HepG2 (cell line): ENCODE data around the gene MAGEH1. TPM values are rescaled to one million over a fixed set of nuclear protein-coding genes. Genes with fewer than 3 reads are reported as not detected.
A peak's percentile ranks its signal among the peaks of the same experiment; 100 is the strongest.

Source experiments
- ATAC-seq: fragments of 200-7000 bp; cut with Tn5 transposase; 3 replicates; pipeline ENCODE4 v1.9.1; 2020; ENCODE audit warnings: mild to moderate bottlenecking, moderate library complexity
- BruUV-seq: library from RNA; stranded (reverse); fragments of 400-500 nt; replicated peaks from 2 replicates; lab custom pipeline; 2021; lab: Mats Ljungman, UMichigan
- CTCF ChIA-PET: fragments of 300-600 bp; formaldehyde crosslinking; extraction: SDS; loops from one replicate; lab custom pipeline; 2021; ENCODE audit warnings: low total read pairs, inconsistent platforms, low intra/inter-chr PET ratio; lab: Yijun Ruan, JAX
- POLR2A ChIA-PET: fragments of 350-600 bp; sonication (Branson Sonifier 250); formaldehyde crosslinking; loops from one replicate; lab custom pipeline; 2020; ENCODE audit warnings: antibody characterized with exemption, inconsistent platforms; lab: Yijun Ruan, JAX
- DNase-seq: peaks from one replicate; pipeline ENCODE4 v3.0.0-alpha.2; 2015; ENCODE audit warnings: low spot score
- FAIRE-seq: peaks from 3 replicates; lab custom pipeline; 2011; peaks lifted over from hg19 to GRCh38; lab: Jason Lieb, UNC
- H2AFZ ChIP-seq: one replicate; pipeline ENCODE4 v1.6.1; 2011; ENCODE audit warnings: low read length, inconsistent platforms
- H3K27ac ChIP-seq: fragments of 300-600 bp; 3 replicates; pipeline ENCODE4 v1.8.0; 2011; ENCODE audit warnings: mixed run types, mild to moderate bottlenecking, mixed read lengths, low read length, inconsistent platforms; ENCODE audit not compliant: insufficient read depth; ENCODE audit errors: extremely low read length
- H3K27me3 ChIP-seq, 2 experiments: fragments of 200-600 bp in 1 of 2; 2 replicates in 1 of 2; 3 replicates in 1 of 2; pipeline versions ENCODE4 v1.6.0 to v1.8.0; 2011; ENCODE audit warnings: low read length in 2 of 2, mild to moderate bottlenecking in 2 of 2, moderate library complexity in 2 of 2, inconsistent platforms in 1 of 2; ENCODE audit not compliant: insufficient read depth in 2 of 2, control insufficient read depth in 1 of 2
- H3K36me3 ChIP-seq, 2 experiments: fragments of 200-600 bp in 1 of 2; replicated peaks in 1 of 2; 2 replicates in 1 of 2; 3 replicates in 1 of 2; pipeline versions ENCODE4 v1.5.1 to v1.8.0; 2011; ENCODE audit warnings: low read length in 2 of 2, inconsistent platforms in 1 of 2; ENCODE audit not compliant: insufficient read depth in 2 of 2, control insufficient read depth in 1 of 2
- H3K4me1 ChIP-seq: 2 replicates; pipeline ENCODE4 v1.5.1; 2012; ENCODE audit warnings: low read length, inconsistent platforms; ENCODE audit not compliant: insufficient read depth
- H3K4me2 ChIP-seq: 2 replicates; pipeline ENCODE4 v1.6.0; 2011; ENCODE audit warnings: low read depth, low read length, inconsistent platforms
- H3K4me3 ChIP-seq, 3 experiments: fragments of 200-600 bp in 1 of 3; sonication (generic), shearing (Covaris generic) in 1 of 3; replicated peaks in 1 of 3; 2 replicates each; pipeline ENCODE4 v1.5.1; 2011 to 2016; ENCODE audit warnings: low read length in 3 of 3, inconsistent platforms in 2 of 3, low read depth in 2 of 3, mild to moderate bottlenecking in 2 of 3, control low read depth in 1 of 3, mixed read lengths in 1 of 3; ENCODE audit not compliant: insufficient read depth in 1 of 3
- H3K79me2 ChIP-seq: one replicate; pipeline ENCODE4 v1.6.1; 2011; ENCODE audit warnings: low read length, inconsistent platforms; ENCODE audit not compliant: insufficient read depth
- H3K9ac ChIP-seq: 2 replicates; pipeline ENCODE4 v1.6.0; 2011; ENCODE audit warnings: mild to moderate bottlenecking, low read depth, low read length, inconsistent platforms; ENCODE audit not compliant: insufficient read depth
- H3K9me3 ChIP-seq: 2 replicates; pipeline ENCODE4 v1.5.1; 2012; ENCODE audit warnings: mild to moderate bottlenecking, low read length
- H4K20me1 ChIP-seq: 2 replicates; pipeline ENCODE4 v1.6.0; 2011; ENCODE audit warnings: inconsistent platforms, mild to moderate bottlenecking, low read length, moderate library complexity; ENCODE audit not compliant: insufficient read depth
- MAFF ChIP-seq: IDR thresholded peaks from 2 replicates; pipeline ENCODE4 v1.6.1; 2011; ENCODE audit warnings: low read depth, low read length, improper control_type of control experiment
- MAFK ChIP-seq, 2 experiments: IDR thresholded peaks in 1 of 2; conservative IDR thresholded peaks in 1 of 2; 2 replicates each; pipeline ENCODE4 v1.6.1; 2011; ENCODE audit warnings: improper control_type of control experiment in 2 of 2, low read length in 2 of 2
- SNAI1 ChIP-seq: sonication (generic); formaldehyde crosslinking; IDR thresholded peaks from 2 replicates; pipeline ENCODE4 v1.5.0; 2020; ENCODE audit warnings: mild to moderate bottlenecking, missing genetic modification reagents, borderline replicate concordance
- XBP1 ChIP-seq: sonication (generic); formaldehyde crosslinking; IDR thresholded peaks from 2 replicates; pipeline ENCODE4 v1.5.0; 2020; ENCODE audit warnings: missing genetic modification reagents
- WGBS: methylation state at CpG from one replicate; pipeline ENCODE4 v1.1.6; 2017; ENCODE audit warnings: low lambda C conversion rate; 5-methylcytosine and 5-hydroxymethylcytosine counted together
- in situ Hi-C: cut with HindIII; loops from 2 replicates; pipeline ENCODE4 v1.10.0; 2017; ENCODE audit warnings: low pct_unique_long_range_greater_than_20kb; ENCODE audit not compliant: extremely low pct_ligation_motif_present
- intact Hi-C: fragments of 100-400 bp; cut with micrococcal nuclease; formaldehyde crosslinking; loops from one replicate; pipeline ENCODE4 v1.10.0; 2022; ENCODE audit not compliant: unreplicated experiment
- microRNA-seq: library from miRNA; unstranded; fragments of <30 nt; microRNA quantifications from one replicate; pipeline ENCODE4, GENCODE V29; 2020
- polyA plus RNA-seq, 8 experiments: library from polyadenylated mRNA; depleted of rRNA in 3 of 8; stranded (reverse) in 7 of 8; unstranded in 1 of 8; fragments of >200 nt; fragmentation: Illumina TruSeq in 4 of 8; extraction: Trizol in 4 of 8; gene quantifications; 2 replicates each; pipeline versions ENCODE4 v1.2.1 to v1.2.3, GENCODE V29; 2011 to 2016; ENCODE audit warnings: low read depth in 4 of 8, missing spikeins in 1 of 8, mixed read lengths in 1 of 8; ENCODE audit not compliant: insufficient read depth in 1 of 8
- small RNA-seq, 3 experiments: library from RNA; depleted of rRNA; stranded (forward); fragments of <200 nt; gene quantifications; one replicate each; pipeline ENCODE3, GENCODE V24; 2012; ENCODE audit warnings: low read depth in 2 of 3, low replicate concordance in 1 of 3; ENCODE audit not compliant: insufficient read length in 3 of 3, insufficient read depth in 2 of 3
- total RNA-seq, 5 experiments: library from RNA; depleted of rRNA; stranded (reverse); fragments of >200 nt; fragmentation: Illumina TruSeq; extraction: Trizol; gene quantifications; 2 replicates each; pipeline ENCODE4 v1.2.3, GENCODE V29; 2016; ENCODE audit warnings: low read depth in 1 of 5

Gene MAGEH1
- total and polyA plus RNA-seq, 2 of the 13 experiments (the other 11 are each of a cell fraction or from before 2014, with no cell fraction given), result 3.8 to 5.0 TPM

DNA sequence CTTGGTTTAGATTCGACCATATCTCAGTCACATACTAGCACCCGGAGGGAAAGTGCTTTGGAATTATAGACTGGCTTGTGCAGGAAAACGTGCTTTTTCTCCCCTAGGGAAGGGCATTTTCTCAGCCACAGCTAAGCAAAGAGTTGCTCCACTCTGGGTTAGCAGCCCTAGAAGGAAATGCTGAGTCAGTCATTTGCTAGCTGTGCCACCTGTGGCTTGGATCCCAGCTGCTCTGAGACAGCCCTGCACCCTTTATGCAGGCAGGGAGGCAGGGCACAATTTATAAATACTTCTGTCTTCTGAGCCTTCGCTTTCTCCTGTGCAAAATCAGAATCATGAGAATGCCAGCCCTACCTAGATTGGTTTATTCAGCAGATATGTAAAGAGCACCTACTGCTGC, 39.0 kb downstream of the MAGEH1 start:
- in situ Hi-C loops, result no loop called here
- H3K4me3 ChIP-seq, result no peak overlapping the region
- no peak overlapping the region for H3K4me2 ChIP-seq
- ATAC-seq (no peak), FAIRE-seq (no peak), DNase-seq (no peak)
- no peaks in the 10 kb centered on the region for H3K4me1 ChIP-seq
- no peak overlapping the region for H3K27ac ChIP-seq
- 55% methylated on average over 4 of the region's 4 CpGs for WGBS
- intact Hi-C loops, result no loop called here
- no TSS peak for BruUV-seq
- H3K79me2 ChIP-seq, result no peaks in the 10 kb centered on the region
- no peaks in the 10 kb centered on the region for H4K20me1 ChIP-seq
- no peaks in the 10 kb centered on the region for H3K9me3 ChIP-seq
- TF ChIP-seq MAFK (conservative IDR thresholded peaks at IDR 0.05 in 1 of 2, IDR thresholded peaks at IDR 0.05 in 1 of 2; ENCODE audit: low read length in 2 of 2), result peak; percentile 64 to 89
- TF ChIP-seq SNAI1 (CRISPR knock-in tag), result no peak
- peak; percentile 84 for TF ChIP-seq MAFF
- no peak for TF ChIP-seq XBP1 (CRISPR knock-in tag)
- POLR2A ChIA-PET, result no interaction called here
- no peak overlapping the region for H2AFZ ChIP-seq
- H3K36me3 ChIP-seq, result no peaks in the 10 kb centered on the region
- CTCF ChIA-PET, result no interaction called here
- no peak overlapping the region for H3K9ac ChIP-seq
- H3K27me3 ChIP-seq, result no peaks in the 10 kb centered on the region

Small RNA genes lying within 50 kb of the gene (microRNA-seq; reads per million reads assigned to microRNA genes)
- gene MIR4536-1, result not detected
- gene MIR4536-2, result not detected

Small RNA genes lying within 50 kb of the gene (small RNA-seq; reads per million reads assigned to genes)
- gene MIR4536-2, result 0 reads per million in 3 experiments

Other genes with a start within 250 kb of the MAGEH1 start
- not detected in 2 replicates for gene PAGE5, start 231.8 kb upstream of the MAGEH1 start, total RNA-seq (2016; rRNA removed; fragmentation: Illumina TruSeq; extraction: Trizol)
- not detected in 2 replicates for gene PAGE5, start 231.8 kb upstream of the MAGEH1 start, polyA plus RNA-seq (2011; rRNA removed)
- not detected in 2 replicates for gene PAGE3, start 187.2 kb upstream of the MAGEH1 start, total RNA-seq (2016; rRNA removed; fragmentation: Illumina TruSeq; extraction: Trizol)
- gene PAGE3, start 187.2 kb upstream of the MAGEH1 start, polyA plus RNA-seq (2011; rRNA removed), result not detected in 2 replicates
- not detected in 2 replicates for gene USP51, start 37.7 kb downstream of the MAGEH1 start, total RNA-seq (2016; rRNA removed; fragmentation: Illumina TruSeq; extraction: Trizol)
- not detected in 2 replicates for gene USP51, start 37.7 kb downstream of the MAGEH1 start, polyA plus RNA-seq (2011; rRNA removed)
- not detected in 2 replicates for gene FOXR2, start 171.3 kb downstream of the MAGEH1 start, total RNA-seq (2016; rRNA removed; fragmentation: Illumina TruSeq; extraction: Trizol)
- gene FOXR2, start 171.3 kb downstream of the MAGEH1 start, polyA plus RNA-seq (2011; rRNA removed), result not detected in 2 replicates